SU-DHL-6 (cell line): ENCODE data around the gene DACH1.

Experiments used
- H2AFZ ChIP-seq: fragments of 200-600 bp; sonication (generic); 2 replicates; pipeline ENCODE4 v1.6.1; 2014; ENCODE audit warnings: low read depth, mild to moderate bottlenecking, moderate library complexity, mixed read lengths, antibody characterized with exemption, low read length; ENCODE audit not compliant: severe bottlenecking
- H3F3A ChIP-seq: fragments of 200-600 bp; shearing (Covaris generic); 2 replicates; pipeline ENCODE4 v1.6.0; 2016; ENCODE audit warnings: antibody characterized with exemption, mild to moderate bottlenecking; ENCODE audit not compliant: insufficient read depth
- H3K27ac ChIP-seq: fragments of 200-600 bp; sonication (generic); 2 replicates; pipeline ENCODE4 v1.5.1; 2016; ENCODE audit warnings: low read depth, mild to moderate bottlenecking, low read length, moderate library complexity, mixed read lengths
- H3K27me3 ChIP-seq: fragments of 200-600 bp; sonication (generic), shearing (Covaris generic); 2 replicates; pipeline ENCODE4 v1.6.0; 2014; ENCODE audit warnings: mild to moderate bottlenecking, low read length
- H3K36me3 ChIP-seq: fragments of 200-600 bp; sonication (generic); 2 replicates; pipeline ENCODE4 v1.6.1; 2014; ENCODE audit warnings: mild to moderate bottlenecking, low read length, mixed read lengths
- H3K4me2 ChIP-seq: fragments of 300-600, 200-600 bp; shearing (Covaris generic), sonication (generic); 2 replicates; pipeline ENCODE4 v1.6.0; 2014; ENCODE audit warnings: low read length, low read depth, mild to moderate bottlenecking; ENCODE audit not compliant: poor library complexity, severe bottlenecking
- H3K4me3 ChIP-seq: fragments of 200-600 bp; sonication (generic); 2 replicates; pipeline ENCODE4 v1.5.1; 2014; ENCODE audit warnings: antibody characterized with exemption, low read length, mild to moderate bottlenecking, mixed read lengths; ENCODE audit not compliant: insufficient read depth, poor library complexity, severe bottlenecking
- H3K79me2 ChIP-seq: fragments of 200-600 bp; sonication (generic); 2 replicates; pipeline ENCODE4 v1.6.1; 2014; ENCODE audit warnings: mild to moderate bottlenecking, low read length, moderate library complexity; ENCODE audit not compliant: insufficient read depth
- H3K9ac ChIP-seq: fragments of 200-600 bp; sonication (generic); 2 replicates; pipeline ENCODE4 v1.7.0; 2014; ENCODE audit warnings: mild to moderate bottlenecking, low read length
- H3K9me2 ChIP-seq: fragments of 200-600 bp; sonication (generic); replicated peaks from 2 replicates; pipeline ENCODE4 v1.6.1; 2014; ENCODE audit warnings: low read length; ENCODE audit not compliant: insufficient read depth
- H3K9me3 ChIP-seq: fragments of 200-600 bp; sonication (generic); 2 replicates; pipeline ENCODE4 v1.6.1; 2014; ENCODE audit warnings: low read length, mixed read lengths; ENCODE audit not compliant: insufficient read depth
- H4K20me1 ChIP-seq: fragments of 200-600 bp; sonication (generic); 2 replicates; pipeline ENCODE4 v1.6.1; 2014; ENCODE audit warnings: low read depth, mild to moderate bottlenecking, antibody characterized with exemption, low read length, moderate library complexity, mixed read lengths
- CTCF ChIP-seq: fragments of 200-600 bp; sonication (generic); IDR thresholded peaks from one replicate; pipeline ENCODE4 v1.5.1; 2017; ENCODE audit warnings: antibody characterized with exemption, mild to moderate bottlenecking, low read length, moderate library complexity; ENCODE audit not compliant: insufficient read depth, poor library complexity, severe bottlenecking
- EZH2phosphoT487 ChIP-seq: fragments of 200-600 bp; sonication (generic), shearing (Covaris generic); conservative IDR thresholded peaks from 2 replicates; pipeline ENCODE4 v1.6.1; 2018; ENCODE audit warnings: mild to moderate bottlenecking, antibody characterized with exemption, low read length, moderate library complexity, mixed read lengths

Gene DACH1

DNA sequence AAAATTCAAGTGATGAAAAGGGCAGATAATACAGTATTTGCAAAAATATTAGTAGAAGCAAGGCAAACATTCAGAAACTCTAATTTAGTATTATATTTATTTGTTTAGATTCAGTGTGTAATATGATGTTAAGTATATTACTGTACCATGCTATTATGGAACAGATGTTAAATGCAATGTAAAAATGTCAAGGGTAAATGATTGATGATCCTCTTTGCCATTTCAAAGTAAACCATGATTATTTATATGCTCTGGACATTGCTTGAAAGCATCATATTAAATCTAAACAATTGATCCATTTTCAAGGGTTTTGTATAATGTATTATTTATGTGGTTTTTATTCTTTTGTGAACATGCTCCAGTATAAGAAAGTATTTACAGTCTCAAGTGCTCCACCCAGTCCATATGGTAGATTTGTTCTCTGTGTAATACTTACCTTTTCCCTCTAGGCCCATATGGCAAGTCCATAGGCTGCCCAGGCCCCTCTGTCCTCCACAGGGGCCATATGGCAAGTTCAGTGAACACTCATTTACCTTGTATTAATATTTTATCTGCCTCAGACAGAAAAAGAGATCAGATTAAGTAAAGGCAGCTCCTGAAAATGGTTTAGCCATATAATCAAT lies 353.5 kb downstream of the DACH1 start:
- Histone ChIP-seq H3K36me3 (no peaks in the 10 kb centered on the region), H3F3A (no peaks in the 10 kb centered on the region), H3K9ac (no peak overlapping the region), H3K9me2 (no peaks in the 10 kb centered on the region), H3K79me2 (no peaks in the 10 kb centered on the region), H2AFZ (no peak overlapping the region), H3K4me3 (no peak overlapping the region), H3K9me3 (no peaks in the 10 kb centered on the region), H3K27ac (no peak overlapping the region), H3K27me3 (no peaks in the 10 kb centered on the region), H4K20me1 (no peaks in the 10 kb centered on the region), H3K4me2 (no peak overlapping the region)
- TF ChIP-seq EZH2phosphoT487 (no peak), CTCF (no peak)

GRCh38 chr13:71503781-71504180 lies 363.2 kb downstream of the DACH1 start:
- H4K20me1 ChIP-seq: no peaks in the 10 kb centered on the region
- H2AFZ ChIP-seq: no peak overlapping the region
- no peaks in the 10 kb centered on the region for H3K27me3 ChIP-seq
- H3K9me2 ChIP-seq: no peaks in the 10 kb centered on the region
- no peak for TF ChIP-seq CTCF
- TF ChIP-seq EZH2phosphoT487: no peak
- no peaks in the 10 kb centered on the region for H3K79me2 ChIP-seq
- no peaks in the 10 kb centered on the region for H3K9me3 ChIP-seq
- no peaks in the 10 kb centered on the region for H3K36me3 ChIP-seq
- no peaks in the 10 kb centered on the region for H3F3A ChIP-seq
- H3K4me2 ChIP-seq: no peak overlapping the region
- H3K9ac ChIP-seq: no peak overlapping the region
- H3K4me3 ChIP-seq: no peak overlapping the region
- no peak overlapping the region for H3K27ac ChIP-seq

GRCh38 chr13:71499944-71500514 lies 367.0 kb downstream of the DACH1 start:
- no peaks in the 10 kb centered on the region for H4K20me1 ChIP-seq
- H3K27me3 ChIP-seq: no peaks in the 10 kb centered on the region
- no peak overlapping the region for H3K27ac ChIP-seq
- no peak overlapping the region for H2AFZ ChIP-seq
- H3K4me3 ChIP-seq: no peak overlapping the region
- TF ChIP-seq CTCF: no peak
- TF ChIP-seq EZH2phosphoT487: no peak
- H3K9me2 ChIP-seq: no peaks in the 10 kb centered on the region
- no peaks in the 10 kb centered on the region for H3K36me3 ChIP-seq
- no peak overlapping the region for H3K9ac ChIP-seq
- H3K9me3 ChIP-seq: no peaks in the 10 kb centered on the region
- no peaks in the 10 kb centered on the region for H3F3A ChIP-seq
- H3K4me2 ChIP-seq: no peak overlapping the region
- H3K79me2 ChIP-seq: no peaks in the 10 kb centered on the region
